ENCODE results near the gene C1orf174.

Gene C1orf174

DNA sequence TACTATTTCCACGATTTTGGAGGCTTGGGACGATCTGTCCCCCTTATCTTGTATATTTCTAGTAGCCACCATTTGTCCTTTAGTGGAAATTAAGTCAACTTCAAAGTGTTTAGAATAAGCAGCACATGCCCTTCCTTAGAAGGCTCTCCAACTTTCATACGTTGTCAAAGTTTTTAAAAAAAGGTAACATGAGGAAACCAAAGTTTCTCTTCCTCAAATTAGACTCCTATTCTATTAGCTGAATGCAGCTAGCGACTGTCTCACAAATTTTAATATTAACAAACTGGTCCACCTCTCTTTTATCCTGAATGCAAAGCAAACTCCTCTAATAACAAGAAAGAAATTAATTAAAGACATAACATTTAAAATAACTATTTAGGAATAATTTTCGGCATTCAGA is 6.9 kb downstream of the C1orf174 start:
- no peak for DNase-seq

GRCh38 chr1:3892748-3893147 is 7.3 kb downstream of the C1orf174 start:
- DNase-seq: no peak

DNA sequence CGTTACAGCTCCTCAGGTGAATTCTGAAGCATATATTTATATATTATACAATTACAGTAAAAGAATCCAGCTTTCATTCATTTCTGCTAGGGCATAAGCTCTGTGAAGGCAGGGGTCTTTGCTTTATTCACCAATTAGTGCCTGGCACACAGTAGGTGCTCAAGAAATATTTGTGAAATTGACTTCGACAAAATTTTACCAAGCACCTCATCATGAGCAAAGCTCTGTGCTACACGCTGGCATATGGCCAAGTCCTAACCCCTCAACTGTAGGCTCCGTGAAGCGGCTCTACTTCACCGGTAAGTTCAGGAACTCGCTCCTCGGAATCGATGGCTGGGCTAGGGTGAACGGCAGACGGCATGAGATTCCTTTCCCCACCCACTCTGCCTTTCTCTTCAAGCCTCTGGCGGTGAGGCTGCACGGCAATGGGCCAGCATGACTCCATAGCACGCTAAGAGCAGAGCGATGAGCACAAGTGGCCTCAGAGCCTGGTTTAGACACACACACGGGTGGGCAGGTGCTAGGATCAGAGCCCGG is 8.7 kb downstream of the C1orf174 start:
- no peak for DNase-seq

- no peak for DNase-seq
Measured at GRCh38 chr1:3890389-3891328, 9.4 kb downstream of the C1orf174 start.

GRCh38 chr1:3889936-3890335 is 10.1 kb downstream of the C1orf174 start:
- DNase-seq: no peak

- no peak for DNase-seq
Measured at GRCh38 chr1:3888301-3888700, 11.8 kb downstream of the C1orf174 start.

DNA sequence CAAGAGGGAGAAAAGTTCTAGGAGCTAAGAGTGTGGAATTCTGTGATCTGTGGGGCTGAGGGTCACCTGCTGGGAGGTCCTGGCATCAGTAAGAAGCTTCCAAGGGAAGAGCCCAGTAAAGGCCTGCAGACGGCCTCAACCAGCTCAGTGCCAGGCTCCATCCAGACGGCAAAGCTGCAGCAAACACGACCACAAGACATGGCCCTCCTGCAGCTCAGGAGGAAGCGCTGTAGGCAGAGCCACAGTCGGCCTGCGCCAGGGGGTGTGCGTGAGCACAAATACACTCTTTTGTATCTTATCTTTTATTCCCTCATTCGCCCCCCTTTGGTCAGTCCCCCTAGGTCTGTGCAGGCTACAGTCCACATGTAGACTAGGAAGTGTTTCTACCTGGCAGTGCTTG is 13.4 kb downstream of the C1orf174 start:
- no peak for DNase-seq

DNA sequence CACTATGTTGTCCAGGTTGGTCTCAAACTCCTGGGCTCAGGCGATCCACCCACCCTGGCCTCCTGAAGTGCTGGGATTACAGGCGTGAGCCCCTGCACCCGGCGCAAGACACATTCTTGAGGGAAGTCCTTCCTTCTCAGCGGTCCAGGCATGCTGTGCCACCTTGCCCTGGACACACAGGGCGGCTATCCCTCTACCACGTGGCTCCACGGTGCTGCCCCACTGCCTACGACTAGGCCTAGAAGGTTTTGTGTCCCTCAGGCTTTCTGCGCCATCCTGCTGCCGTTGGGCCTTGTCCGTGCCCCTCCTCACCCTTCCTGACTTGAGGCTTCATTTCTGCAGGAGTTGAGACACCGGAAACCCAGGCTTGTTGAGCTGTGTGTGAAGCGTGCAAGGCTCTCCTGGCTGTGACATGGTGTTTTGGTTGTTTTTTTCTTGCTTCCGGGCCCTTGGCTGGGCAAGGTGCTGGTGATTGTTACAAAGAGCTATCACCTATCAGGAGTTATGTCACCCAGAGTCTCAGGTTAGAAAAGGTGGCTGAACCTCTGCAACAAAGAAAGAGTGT is 13.9 kb downstream of the C1orf174 start:
- no peak for DNase-seq

GRCh38 chr1:3885611-3886010 is 14.5 kb downstream of the C1orf174 start:
- no peak for DNase-seq

GRCh38 chr1:3884966-3885365 is 15.1 kb downstream of the C1orf174 start:
- DNase-seq: no peak

- DNase-seq: no peak
Measured at GRCh38 chr1:3883194-3883925, 16.7 kb downstream of the C1orf174 start.

DNA sequence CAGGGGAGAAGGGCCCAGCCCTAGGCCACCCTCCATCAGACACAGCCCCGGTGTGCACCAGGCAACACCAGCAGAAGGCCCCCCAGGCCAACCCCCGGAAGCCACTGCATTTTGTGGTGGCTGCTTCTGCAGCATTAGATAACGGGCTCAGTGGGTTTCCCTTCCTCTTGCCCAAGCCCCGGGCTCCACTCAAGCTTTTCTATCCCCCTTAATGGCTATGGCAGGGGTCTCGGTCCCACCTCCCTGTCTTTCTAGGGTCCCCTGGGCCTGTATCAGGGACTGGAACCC is 18.9 kb downstream of the C1orf174 start:
- no peak for DNase-seq

GRCh38 chr1:3880429-3881192 is 19.5 kb downstream of the C1orf174 start:
- DNase-seq: no peak

DNA sequence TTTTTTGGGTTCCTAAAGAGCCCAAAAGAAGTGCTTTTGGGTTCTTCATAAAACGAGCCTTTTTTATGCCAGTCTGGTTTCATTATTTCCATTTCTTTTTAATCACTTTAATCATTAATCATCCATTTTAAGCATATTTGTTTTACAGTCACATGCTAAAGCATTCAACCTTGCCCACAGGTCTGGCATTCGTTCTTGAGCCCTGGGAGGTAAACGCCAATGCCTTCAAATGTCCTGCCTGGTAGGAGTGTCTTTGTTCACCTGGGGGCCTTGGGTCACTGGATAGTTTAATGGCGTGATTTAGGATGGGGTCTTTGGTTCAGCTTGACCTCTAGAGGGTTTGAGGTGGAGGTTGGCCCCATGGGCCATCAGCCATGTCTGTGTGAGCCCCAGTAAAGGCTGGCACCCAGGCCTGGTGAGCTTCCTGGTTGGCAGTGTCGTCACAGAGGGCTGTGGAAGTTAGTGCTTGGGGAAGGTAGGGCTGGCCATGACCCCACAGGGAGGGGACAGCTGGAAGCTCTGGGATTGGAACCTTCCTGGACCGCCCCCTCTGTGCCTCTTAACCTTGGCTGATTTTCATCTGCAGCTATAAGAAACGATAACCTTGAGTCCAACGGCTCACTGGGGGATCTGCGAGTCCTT is 20.2 kb downstream of the C1orf174 start:
- no peak for DNase-seq

- DNase-seq: no peak
Measured at GRCh38 chr1:3879099-3879498, 21.0 kb downstream of the C1orf174 start.

DNA sequence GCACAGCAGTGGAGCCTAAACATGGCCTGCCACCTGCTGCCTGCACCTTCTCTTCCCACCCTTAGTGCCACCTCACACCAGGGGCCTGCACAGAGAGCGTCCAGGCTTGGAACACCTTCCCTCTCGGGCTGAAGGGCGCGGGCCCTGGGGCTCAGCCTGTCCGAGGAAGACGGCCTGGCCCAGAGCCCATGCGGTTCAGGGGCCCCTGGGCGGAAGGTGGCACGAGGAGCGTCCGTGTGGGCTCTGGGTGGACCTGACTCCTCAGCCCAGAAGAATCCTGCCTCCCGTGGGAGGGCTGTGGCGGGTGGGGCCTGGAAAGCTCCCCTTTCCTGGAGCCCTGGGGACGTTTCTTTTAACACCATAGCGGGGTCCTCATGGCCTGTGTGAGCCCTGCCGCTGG is 23.4 kb downstream of the C1orf174 start:
- no peak for DNase-seq

- DNase-seq: no peak
Measured at GRCh38 chr1:3874736-3875135, 25.3 kb downstream of the C1orf174 start.

DNA sequence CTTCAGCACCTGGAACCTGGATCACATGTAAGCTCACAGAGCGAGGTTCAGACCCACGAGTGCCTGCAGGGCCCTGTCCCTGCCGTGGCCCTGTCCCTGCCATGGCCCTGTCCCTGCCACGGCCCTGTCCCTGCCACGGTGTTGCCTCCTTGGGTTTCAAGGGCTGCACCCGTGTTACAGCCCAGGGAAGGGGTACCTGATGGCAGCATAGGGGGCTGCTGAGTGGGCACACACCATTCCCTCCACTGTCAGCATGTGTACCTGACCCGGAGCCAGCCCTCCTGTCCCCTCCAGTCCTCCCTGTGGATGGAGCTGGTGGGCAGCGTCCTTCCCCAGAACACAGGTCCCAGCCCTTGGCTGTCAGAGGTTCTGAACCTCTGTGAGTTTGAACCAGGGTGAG is 27.5 kb downstream of the C1orf174 start:
- DNase-seq: no peak

- no peak for DNase-seq
Measured at GRCh38 chr1:3871451-3871805, 28.6 kb downstream of the C1orf174 start.

DNA sequence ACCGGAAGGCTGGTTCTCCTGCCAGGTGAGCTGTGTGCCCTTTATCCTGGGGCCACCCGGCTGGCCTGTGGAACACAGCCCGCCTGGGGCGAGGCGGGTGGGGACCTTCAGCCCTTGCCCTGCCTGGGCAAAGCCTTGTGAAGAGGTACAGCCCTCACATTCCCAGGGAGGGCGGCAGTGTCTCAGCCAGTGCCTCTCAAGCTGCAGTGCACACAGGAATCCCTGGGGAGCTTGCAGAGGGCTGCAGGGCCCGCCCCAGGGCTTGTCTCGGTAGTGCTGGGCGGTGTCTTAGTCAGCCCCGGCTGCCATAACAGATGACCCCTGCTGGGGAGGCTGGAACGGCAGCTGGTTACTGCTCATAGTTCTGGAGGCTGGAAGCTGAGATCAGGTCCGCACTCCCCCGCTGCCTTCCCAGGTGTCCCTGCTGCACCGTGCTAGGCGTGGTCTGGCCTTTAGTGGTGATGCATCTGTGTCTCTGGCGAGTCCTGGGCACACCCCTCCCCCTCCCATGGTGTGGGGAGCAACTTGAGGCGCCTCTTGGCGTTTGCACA is 30.2 kb downstream of the C1orf174 start:
- DNase-seq: peak; percentile 85

DNA sequence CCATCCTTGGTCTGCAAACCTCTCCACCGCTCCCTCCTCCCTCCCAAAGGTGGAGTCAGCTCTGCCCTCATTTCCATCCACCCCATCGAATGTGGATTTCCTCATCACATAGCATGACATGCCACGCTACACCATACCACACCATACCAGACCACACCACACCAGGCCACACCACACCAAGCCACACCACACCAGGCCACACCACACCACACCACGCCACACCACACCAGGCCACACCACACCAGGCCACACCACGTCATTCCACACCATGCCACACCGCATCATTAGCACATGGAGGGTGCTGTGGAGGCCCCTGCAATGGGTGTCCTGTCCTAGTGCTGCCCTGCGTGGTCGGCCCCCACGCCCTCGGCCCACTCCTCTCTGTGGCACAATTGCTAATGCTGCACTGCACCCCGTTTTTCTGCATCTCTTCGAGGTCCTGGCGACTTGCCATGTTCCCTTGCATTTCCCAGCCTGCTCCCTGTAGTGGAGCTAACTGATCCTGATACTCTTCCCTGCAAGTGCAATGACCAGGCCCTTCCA is 31.5 kb downstream of the C1orf174 start:
- DNase-seq: no peak

- DNase-seq: no peak
Measured at GRCh38 chr1:3865606-3866160, 34.4 kb downstream of the C1orf174 start.

All from islet precursor cell (in vitro differentiated cells).